ENCODE data around the gene RAB40B.

RAB40B gene

DNA sequence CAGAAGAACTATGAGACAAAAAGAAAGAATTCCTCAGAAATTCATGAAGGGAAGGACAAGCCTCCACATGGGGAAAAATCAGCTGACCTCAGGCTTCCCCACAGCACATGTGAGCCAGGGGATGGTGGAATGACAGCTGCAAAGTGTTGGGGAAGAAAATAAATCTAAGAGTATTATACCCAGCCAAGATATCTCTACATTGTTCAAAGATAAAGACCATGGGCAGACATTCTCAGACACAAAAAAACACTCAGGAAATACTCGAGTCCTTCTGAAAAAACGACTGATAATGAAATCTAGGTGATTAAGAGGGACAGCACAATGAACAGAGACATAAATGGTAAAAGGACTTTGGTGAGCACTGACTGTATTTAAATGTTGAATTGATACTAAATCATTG is 3.9 kb downstream of the RAB40B start:
- Histone ChIP-seq H3K27ac (ENCODE audit: low read depth, low read length) (no peak overlapping the region), H3K4me1 (ENCODE audit: control insufficient read depth, insufficient read depth, low read length) (peaks cover 7% of the 10 kb centered on the region), H3K27me3 (ENCODE audit: control insufficient read depth, insufficient read depth, low read length) (no peaks in the 10 kb centered on the region), H3K36me3 (ENCODE audit: control insufficient read depth, insufficient read depth, low read length) (peaks cover 4% of the 10 kb centered on the region), H3K9ac (ENCODE audit: low read length) (no peak overlapping the region), H3K4me3 (ENCODE audit: low read length) (no peak overlapping the region)

DNA sequence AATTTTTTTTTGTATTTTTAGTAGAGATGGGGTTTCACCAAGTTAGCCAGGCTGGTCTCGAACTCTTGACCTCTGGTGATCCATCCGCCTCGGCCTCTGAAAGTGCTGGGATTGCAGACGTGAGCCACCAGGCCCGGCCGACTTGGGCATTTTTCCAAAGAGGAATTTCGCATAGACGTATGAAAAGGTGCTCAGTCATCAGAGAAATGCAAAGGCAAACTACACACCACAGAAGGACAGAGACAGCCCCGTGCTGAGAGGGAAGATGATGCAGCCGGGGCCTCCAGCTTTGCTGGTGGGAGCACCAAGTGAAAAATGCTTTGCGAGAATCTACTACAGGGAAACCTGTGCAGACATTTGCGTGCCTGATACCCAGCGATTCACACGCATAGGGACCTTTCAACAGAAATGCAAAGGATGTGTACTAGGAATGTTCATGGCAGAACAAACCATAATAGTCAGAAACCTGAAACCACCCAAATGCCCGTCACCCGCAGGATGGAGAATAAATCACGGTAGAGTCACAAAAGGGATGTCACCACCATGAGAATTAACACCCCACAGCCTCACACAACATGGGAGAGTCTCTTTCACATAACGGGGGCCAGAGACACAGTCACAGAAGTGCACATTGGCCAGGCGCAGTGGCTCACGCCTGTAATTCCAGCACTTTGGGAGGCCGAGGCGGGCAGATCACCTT is 5.2 kb downstream of the RAB40B start:
- Histone ChIP-seq H3K27me3 (ENCODE audit: control insufficient read depth, insufficient read depth, low read length) (no peaks in the 10 kb centered on the region), H3K27ac (ENCODE audit: low read depth, low read length) (no peak overlapping the region)

DNA sequence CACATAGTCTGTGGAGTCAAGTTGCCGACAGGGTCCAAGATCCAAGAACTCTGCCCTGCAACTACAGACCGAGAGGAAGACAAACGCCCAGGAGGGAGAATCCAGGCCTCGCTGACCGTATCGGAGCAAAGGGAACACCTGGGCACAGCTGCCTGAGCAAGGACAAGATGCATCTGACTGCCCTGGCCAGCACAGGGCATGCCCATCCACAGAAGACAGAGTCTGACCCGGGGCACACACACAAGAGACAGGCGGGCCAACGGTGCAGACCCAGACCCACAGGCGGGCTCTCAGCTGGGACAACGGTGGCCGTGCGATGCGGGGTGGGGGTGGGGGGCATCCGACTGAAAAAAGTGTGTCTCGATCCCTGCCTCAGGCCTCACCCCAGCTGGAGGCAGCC is 6.2 kb downstream of the RAB40B start:
- Histone ChIP-seq H3K27ac (ENCODE audit: low read depth, low read length) (no peak overlapping the region), H3K4me3 (ENCODE audit: low read length) (no peak overlapping the region), H3K9ac (ENCODE audit: low read length) (no peak overlapping the region), H3K27me3 (ENCODE audit: control insufficient read depth, insufficient read depth, low read length) (no peaks in the 10 kb centered on the region), H3K36me3 (ENCODE audit: control insufficient read depth, insufficient read depth, low read length) (peaks cover 4% of the 10 kb centered on the region), H3K4me1 (ENCODE audit: control insufficient read depth, insufficient read depth, low read length) (peaks cover 6% of the 10 kb centered on the region)

More for the DNA sequence above, 5.2 kb downstream of the RAB40B start:
- Histone ChIP-seq H3K36me3 (ENCODE audit: control insufficient read depth, insufficient read depth, low read length) (peaks cover 4% of the 10 kb centered on the region), H3K4me3 (ENCODE audit: low read length) (no peak overlapping the region), H3K4me1 (ENCODE audit: control insufficient read depth, insufficient read depth, low read length) (peaks cover 7% of the 10 kb centered on the region), H3K9ac (ENCODE audit: low read length) (no peak overlapping the region)

DNA sequence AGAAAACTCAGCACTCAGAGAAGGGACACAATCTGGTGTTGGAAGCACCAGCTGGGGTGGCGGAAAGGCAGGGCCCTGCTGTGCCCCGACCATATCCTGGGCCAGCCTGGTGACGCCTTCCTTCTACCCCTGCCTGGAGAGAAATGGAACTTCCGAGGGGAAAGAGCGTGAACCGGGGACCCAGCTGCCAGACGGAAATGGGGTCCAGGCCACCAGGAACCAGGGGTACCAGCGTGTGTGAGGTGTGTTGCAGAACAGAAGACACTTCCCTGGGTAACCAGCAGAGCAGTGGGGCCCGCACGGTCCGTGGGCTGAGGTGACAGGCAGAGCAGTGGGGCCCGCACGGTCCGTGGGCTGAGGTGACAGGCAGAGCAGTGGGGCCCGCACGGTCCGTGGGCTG is 6.8 kb downstream of the RAB40B start:
- Histone ChIP-seq H3K27me3 (ENCODE audit: control insufficient read depth, insufficient read depth, low read length) (no peaks in the 10 kb centered on the region), H3K27ac (ENCODE audit: low read depth, low read length) (no peak overlapping the region), H3K4me3 (ENCODE audit: low read length) (no peak overlapping the region), H3K9ac (ENCODE audit: low read length) (no peak overlapping the region), H3K36me3 (ENCODE audit: control insufficient read depth, insufficient read depth, low read length) (peaks cover 4% of the 10 kb centered on the region), H3K4me1 (ENCODE audit: control insufficient read depth, insufficient read depth, low read length) (peaks cover under 1% of the 10 kb centered on the region)

DNA sequence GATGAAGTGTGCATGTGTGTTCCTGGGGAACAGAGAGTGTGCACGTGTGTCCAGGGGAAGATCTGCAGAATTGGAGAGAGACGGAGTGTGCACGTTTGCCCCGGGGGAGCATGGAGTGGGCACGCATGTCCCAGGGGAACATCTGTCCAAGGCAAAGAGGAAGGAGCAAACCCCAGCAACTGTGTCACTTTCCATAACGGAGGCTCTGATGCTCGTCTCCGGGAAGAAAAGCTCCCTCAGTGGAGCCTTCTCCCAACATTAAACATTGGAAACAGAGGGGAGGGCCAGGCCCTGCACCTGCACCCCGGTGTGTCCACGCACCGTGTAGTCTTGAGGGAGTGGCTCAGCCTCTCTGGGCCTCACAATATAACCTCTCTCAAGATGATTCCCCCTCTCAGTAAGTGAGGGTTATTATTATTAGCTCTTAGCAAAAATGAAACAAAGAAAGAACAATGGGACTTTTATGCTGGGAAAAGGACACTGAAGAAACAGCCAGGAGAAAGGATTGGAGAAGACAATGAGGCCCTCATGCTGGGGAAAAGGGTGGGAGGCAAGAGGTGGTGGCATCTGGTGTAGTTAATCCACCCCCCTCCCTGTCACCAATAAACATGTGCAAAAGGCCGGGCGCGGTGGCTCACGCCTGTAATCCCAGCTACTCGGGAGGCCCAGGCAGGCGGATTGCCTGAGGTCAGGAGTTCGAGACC is 7.6 kb downstream of the RAB40B start:
- Histone ChIP-seq H3K4me3 (ENCODE audit: low read length) (no peak overlapping the region), H3K4me1 (ENCODE audit: control insufficient read depth, insufficient read depth, low read length) (no peaks in the 10 kb centered on the region), H3K36me3 (ENCODE audit: control insufficient read depth, insufficient read depth, low read length) (peaks cover 4% of the 10 kb centered on the region), H3K9ac (ENCODE audit: low read length) (no peak overlapping the region), H3K27me3 (ENCODE audit: control insufficient read depth, insufficient read depth, low read length) (no peaks in the 10 kb centered on the region), H3K27ac (ENCODE audit: low read depth, low read length) (no peak overlapping the region)

DNA sequence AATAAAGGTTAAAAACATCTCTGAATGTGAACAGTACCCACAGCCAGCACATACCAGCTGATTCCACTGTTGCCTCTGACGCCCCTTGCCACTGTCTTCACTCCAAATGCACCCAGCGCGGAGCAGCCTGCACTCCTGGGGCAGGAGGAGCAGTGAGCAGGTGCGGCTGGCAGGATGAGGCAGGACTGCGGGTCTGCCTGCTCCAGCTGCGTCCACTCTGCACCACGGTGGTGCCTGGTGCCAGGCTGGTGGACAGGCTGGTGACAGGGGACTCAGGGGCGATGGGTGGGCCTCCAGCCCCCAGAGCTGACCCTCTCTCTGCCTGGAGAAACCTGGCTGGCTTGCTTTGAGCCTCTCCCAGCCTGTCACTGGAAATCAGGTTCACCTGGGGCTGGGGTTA is 9.4 kb downstream of the RAB40B start:
- no peak overlapping the region for H3K9ac ChIP-seq (ENCODE audit: low read length)
- peaks cover 4% of the 10 kb centered on the region for H3K36me3 ChIP-seq (ENCODE audit: control insufficient read depth, insufficient read depth, low read length)
- no peak overlapping the region for H3K4me3 ChIP-seq (ENCODE audit: low read length)
- H3K4me1 ChIP-seq (ENCODE audit: control insufficient read depth, insufficient read depth, low read length), result no peaks in the 10 kb centered on the region
- no peaks in the 10 kb centered on the region for H3K27me3 ChIP-seq (ENCODE audit: control insufficient read depth, insufficient read depth, low read length)
- no peak overlapping the region for H3K27ac ChIP-seq (ENCODE audit: low read depth, low read length)

DNA sequence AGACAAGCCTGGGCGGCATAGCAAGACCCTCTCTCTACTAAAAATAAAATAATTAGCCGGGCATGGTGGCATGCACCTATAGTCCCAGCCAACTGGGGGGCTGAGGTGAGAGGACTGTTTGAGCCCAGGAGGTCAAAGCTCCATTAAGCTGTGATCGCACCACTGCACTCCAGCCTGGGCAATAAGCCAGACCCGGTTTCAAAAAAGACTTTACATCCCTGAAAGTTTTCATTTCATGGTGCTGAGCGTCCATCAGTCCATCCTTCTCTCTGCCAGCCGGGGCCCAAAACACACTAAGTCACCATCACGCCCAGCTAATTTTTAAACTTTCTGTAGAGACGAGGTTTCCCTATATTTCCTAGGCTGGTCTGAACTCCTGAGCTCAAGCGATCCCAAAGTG is 10.6 kb downstream of the RAB40B start:
- no peak overlapping the region for H3K27ac ChIP-seq (ENCODE audit: low read depth, low read length)
- H3K36me3 ChIP-seq (ENCODE audit: control insufficient read depth, insufficient read depth, low read length), result peaks cover 4% of the 10 kb centered on the region
- no peak overlapping the region for H3K4me3 ChIP-seq (ENCODE audit: low read length)
- H3K4me1 ChIP-seq (ENCODE audit: control insufficient read depth, insufficient read depth, low read length), result no peaks in the 10 kb centered on the region
- no peak overlapping the region for H3K9ac ChIP-seq (ENCODE audit: low read length)
- no peaks in the 10 kb centered on the region for H3K27me3 ChIP-seq (ENCODE audit: control insufficient read depth, insufficient read depth, low read length)

DNA sequence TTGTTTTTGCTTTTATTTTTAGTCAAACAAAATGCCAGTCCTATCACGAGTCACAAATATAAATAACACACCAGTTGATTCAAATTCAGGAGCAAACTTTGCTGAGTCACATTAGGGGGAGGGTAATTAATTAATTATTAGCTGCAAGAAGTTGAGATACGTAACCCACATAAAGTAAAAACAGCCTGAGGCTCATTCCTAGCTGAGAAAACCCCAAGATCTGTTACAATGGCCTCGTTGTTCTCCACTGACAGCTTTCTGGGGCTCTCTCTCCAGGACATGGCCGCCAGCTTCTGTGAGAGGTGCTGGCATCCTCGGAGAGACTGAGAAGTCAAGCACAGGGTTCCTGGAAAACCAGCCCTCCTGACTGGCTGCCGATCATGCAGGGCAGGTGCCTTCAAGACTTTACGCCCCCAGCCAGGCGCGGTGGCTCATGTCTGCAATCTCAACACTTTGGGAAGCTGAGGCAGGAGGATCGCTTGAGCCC is 11.1 kb downstream of the RAB40B start:
- H3K4me3 ChIP-seq (ENCODE audit: low read length), result no peak overlapping the region
- H3K4me1 ChIP-seq (ENCODE audit: control insufficient read depth, insufficient read depth, low read length), result no peaks in the 10 kb centered on the region
- H3K36me3 ChIP-seq (ENCODE audit: control insufficient read depth, insufficient read depth, low read length), result peaks cover 4% of the 10 kb centered on the region
- no peak overlapping the region for H3K27ac ChIP-seq (ENCODE audit: low read depth, low read length)
- no peaks in the 10 kb centered on the region for H3K27me3 ChIP-seq (ENCODE audit: control insufficient read depth, insufficient read depth, low read length)
- no peak overlapping the region for H3K9ac ChIP-seq (ENCODE audit: low read length)

DNA sequence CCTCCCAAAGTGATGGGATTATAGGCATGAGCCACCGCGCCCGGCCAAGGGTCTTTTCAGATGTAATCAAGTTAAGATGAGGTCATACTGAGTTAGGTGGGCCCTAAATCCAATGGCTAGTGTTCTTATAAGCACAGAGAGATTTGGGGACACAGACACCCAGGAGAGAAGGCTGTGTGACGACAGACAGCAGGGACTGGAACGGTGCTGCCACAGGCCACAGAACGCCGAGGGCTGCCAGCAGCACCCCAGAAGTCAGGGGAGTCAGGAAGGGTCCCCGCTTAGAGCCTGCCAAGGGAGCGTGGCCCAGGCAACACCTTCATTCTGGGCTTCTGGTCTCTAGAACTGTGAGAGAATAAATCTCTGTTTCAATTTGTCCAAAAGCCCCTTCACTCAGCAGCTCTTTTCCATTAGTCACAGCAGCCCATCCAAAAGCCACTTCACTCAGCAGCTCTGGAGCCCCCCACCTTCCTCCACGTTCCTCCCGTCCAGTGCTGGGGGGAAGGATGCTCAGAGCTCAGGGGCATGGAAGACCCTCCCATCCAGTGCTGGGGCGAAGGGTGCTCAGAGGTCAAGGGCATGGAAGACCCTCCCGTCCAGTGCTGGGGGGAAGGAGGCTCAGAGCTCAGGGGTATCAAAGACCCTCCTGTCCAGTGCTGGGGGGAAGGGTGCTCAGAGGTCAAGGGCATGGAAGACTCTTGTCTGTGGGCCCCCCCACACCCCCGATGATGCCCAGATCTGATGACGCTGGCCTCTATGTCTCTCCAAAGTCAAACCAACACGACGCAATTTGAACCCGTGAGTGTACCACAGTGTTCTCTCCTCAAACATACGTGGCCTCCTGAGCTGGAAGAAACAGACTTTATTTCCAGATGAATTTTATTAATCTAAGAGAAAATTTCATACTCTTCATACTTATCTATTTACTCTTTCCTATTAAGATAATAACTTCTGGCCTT is 11.9 kb downstream of the RAB40B start:
- Histone ChIP-seq H3K4me1 (ENCODE audit: control insufficient read depth, insufficient read depth, low read length) (no peaks in the 10 kb centered on the region), H3K27me3 (ENCODE audit: control insufficient read depth, insufficient read depth, low read length) (no peaks in the 10 kb centered on the region), H3K27ac (ENCODE audit: low read depth, low read length) (no peak overlapping the region), H3K36me3 (ENCODE audit: control insufficient read depth, insufficient read depth, low read length) (peaks cover 4% of the 10 kb centered on the region), H3K4me3 (ENCODE audit: low read length) (no peak overlapping the region), H3K9ac (ENCODE audit: low read length) (no peak overlapping the region)

DNA sequence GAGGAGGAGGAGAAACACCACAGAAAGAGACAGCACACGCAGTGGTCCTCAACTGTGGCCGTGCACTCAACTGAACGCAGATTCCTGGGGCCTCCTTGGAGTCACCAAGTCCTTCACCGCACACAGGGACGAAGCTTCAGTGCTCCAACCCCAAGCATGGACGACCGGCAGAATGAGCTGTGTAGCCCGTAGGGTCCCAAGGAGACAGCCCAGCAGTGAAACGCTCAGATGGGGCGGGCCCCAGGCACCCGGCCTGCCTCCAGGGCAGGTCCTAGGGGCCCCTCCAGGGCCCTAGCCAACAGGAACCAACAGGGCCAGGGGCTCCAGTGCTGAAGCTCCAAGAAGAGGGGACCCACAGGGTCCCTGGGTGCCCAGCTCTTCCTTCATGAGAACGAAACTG is 13.2 kb downstream of the RAB40B start:
- Histone ChIP-seq H3K4me3 (ENCODE audit: low read length) (no peak overlapping the region), H3K36me3 (ENCODE audit: control insufficient read depth, insufficient read depth, low read length) (no peaks in the 10 kb centered on the region), H3K27me3 (ENCODE audit: control insufficient read depth, insufficient read depth, low read length) (no peaks in the 10 kb centered on the region), H3K27ac (ENCODE audit: low read depth, low read length) (no peak overlapping the region), H3K9ac (ENCODE audit: low read length) (no peak overlapping the region), H3K4me1 (ENCODE audit: control insufficient read depth, insufficient read depth, low read length) (no peaks in the 10 kb centered on the region)

DNA sequence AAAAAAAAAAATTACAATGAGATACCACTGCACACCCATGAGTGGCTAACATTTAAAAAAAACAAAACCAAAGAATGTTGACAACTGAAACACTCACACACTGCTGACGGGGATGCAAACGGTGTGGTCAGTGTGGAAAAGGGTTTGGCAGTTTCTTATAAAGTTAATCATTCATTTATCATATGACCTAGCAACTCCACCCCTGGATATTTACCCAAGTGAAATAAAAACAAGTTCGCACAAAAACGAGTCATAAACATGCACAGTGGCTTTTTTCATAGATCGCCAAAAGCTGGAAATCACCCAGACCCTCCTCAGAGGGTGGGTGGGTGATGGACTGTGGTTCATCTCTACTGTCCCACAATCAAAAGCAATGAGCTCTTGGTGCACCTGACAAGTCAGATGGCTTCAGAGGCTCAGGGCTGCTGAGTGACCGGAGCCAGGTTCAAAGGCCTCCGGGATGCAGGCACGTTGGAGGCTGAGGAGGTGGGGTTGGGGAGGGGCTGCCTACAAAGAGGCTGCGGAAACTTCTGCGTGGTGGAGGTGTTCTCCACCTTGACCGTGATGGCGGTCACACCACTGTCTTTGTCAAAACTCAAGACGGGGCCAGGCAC is 14.2 kb downstream of the RAB40B start:
- no peak overlapping the region for H3K9ac ChIP-seq (ENCODE audit: low read length)
- H3K4me3 ChIP-seq (ENCODE audit: low read length), result no peak overlapping the region
- no peaks in the 10 kb centered on the region for H3K27me3 ChIP-seq (ENCODE audit: control insufficient read depth, insufficient read depth, low read length)
- H3K36me3 ChIP-seq (ENCODE audit: control insufficient read depth, insufficient read depth, low read length), result no peaks in the 10 kb centered on the region
- no peaks in the 10 kb centered on the region for H3K4me1 ChIP-seq (ENCODE audit: control insufficient read depth, insufficient read depth, low read length)
- no peak overlapping the region for H3K27ac ChIP-seq (ENCODE audit: low read depth, low read length)

DNA sequence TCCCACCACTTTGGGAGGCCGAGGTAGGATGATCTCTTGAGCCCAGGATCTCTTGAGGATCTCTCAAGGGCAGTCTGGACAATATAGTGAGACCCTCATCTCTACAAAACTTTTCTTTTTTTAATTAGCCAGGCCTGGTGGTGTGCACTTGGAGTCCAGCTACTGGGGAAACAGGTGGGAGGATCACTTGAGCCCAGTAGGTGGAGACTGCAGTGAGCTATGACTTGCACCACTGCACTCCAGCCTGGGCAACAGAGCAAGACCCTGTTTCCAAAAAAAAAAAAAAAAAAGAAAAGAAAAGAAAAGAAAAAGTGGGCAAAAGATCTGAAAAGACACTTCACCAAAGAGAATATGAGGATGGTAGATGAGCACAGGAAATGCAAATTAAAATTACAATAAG is 15.0 kb downstream of the RAB40B start:
- Histone ChIP-seq H3K4me3 (ENCODE audit: low read length) (no peak overlapping the region), H3K27me3 (ENCODE audit: control insufficient read depth, insufficient read depth, low read length) (no peaks in the 10 kb centered on the region), H3K27ac (ENCODE audit: low read depth, low read length) (no peak overlapping the region), H3K9ac (ENCODE audit: low read length) (no peak overlapping the region), H3K36me3 (ENCODE audit: control insufficient read depth, insufficient read depth, low read length) (no peaks in the 10 kb centered on the region), H3K4me1 (ENCODE audit: control insufficient read depth, insufficient read depth, low read length) (no peaks in the 10 kb centered on the region)
